Skin epidermis (tissue), 12 donors: Measurements from ENCODE around the gene WNT10A.
"Not testable (repeated sequence)": the region's sequence is repeated elsewhere in the genome, so short reads cannot be mapped to it uniquely, and the experiment has no call there.

ENCODE experiments used
- H3K27ac ChIP-seq, 21 experiments: fragments of 200-600 bp; sonication (generic) in 11 of 21; one replicate each; pipeline ENCODE4 v1.5.0; 2020; ENCODE audit warnings: mild to moderate bottlenecking in 3 of 21, inconsistent platforms in 2 of 21, moderate library complexity in 2 of 21
- H3K4me3 ChIP-seq, 7 experiments: fragments of 200-600 bp; sonication (generic) in 2 of 7; one replicate each; pipeline ENCODE4 v1.5.0; 2020; ENCODE audit warnings: inconsistent platforms in 2 of 7, mild to moderate bottlenecking in 2 of 7, moderate library complexity in 1 of 7

Gene WNT10A

DNA sequence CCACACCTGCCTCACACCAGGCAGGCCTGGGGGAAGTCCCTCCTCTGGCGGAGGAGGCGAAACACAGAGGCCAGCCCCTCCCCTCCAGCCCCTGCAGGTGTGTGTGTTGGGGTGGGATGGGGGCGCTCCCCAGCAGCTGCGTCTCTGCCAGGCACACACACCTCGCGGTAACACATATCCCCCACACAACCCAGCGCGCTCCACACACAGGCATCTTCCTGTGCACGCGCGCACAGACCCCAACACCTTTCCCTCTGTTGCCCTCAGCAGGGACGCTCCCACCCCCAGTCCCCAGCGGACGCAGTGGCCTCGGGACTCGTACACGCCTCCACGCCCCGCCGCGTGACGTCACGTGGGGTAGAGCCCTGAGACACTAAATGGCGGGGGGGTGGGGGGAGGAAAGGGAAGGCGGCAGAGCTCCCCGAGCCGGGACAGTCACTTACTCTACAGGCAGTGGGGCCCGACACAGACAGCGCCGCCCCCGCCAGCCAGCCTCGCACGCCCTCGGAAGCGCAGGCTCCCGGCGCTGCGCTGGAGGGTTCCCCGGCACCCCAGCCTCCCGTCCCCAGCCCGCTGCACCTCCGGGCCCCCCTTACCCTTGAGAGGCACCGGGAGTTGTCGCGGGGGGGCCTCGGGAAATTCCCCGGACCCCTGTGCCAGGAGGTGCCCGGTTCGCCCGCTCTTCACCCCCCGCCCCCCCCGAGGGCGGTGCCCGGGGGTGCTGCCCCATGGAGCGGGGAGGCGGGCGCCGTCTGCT is at the start of gene WNT10A:
Gene WNT10A (plus strand): TSS at position 751 of the 757 bp plus-strand sequence. CDS start 144 bp downstream, outside the sequence.
- H3K4me3 ChIP-seq = peak within 1 kb of the TSS; percentile 32 to 51 (median 45)
- H3K27ac ChIP-seq = peak within 1 kb of the TSS; percentile 44 to 94 (median 84)

DNA sequence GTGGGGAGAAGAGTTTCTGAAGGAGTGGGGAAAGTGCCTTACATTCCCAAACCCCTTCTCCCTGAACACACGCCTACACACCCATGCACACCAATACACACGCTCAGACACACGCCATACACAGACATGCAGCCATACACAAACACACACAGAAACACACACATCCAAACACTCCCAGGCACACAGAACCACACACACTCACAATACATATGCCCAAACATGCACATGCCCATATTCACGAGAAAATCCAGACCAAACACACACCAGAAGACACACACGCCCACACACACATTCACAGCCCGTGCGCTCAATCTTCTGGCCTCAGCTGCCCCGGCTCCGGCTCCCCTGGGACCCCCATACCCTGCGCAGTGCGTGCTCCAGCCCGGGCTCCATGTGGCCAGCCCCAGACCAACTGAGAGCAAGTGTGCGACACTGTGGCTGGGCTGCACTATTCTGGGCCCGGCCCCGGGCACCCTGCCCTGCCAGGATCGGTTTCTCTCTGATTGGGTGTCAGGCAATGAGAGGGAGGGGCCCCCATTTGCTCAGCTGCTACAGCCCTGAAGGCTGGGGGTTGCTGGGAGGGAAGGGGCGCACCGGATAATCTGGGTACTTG is 49.2 kb upstream of the WNT10A start, which contains the start of gene PRKAG3:
Gene PRKAG3 (minus strand): TSS at position 426 of the 613 bp plus-strand sequence.
- peak within 1 kb of the TSS in 13 of 21 experiments; percentile 5 to 67 (median 36) for H3K27ac ChIP-seq
- H3K4me3 ChIP-seq = no peak within 1 kb of the TSS

DNA sequence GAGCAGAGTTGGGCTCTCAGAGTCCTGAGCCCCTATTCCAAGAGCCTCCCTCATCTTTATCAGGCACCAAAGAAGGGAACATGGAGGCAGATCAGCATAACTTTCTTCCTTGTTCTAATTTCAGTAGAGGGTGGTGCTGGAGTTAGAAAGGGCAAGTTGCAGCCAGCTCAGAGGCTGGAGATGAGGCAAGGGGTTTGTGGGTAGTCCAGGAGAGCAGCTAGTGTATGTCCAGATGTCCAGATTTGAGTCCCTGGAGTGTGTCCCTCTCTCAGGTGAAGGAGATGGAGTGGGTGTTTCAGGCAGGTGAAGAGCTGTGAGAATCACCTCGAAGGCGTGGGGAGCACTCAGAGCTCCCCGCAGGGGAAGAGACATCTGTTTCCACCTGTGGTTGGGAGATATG is 48.6 kb upstream of the WNT10A start:
- no peak overlapping the region for H3K4me3 ChIP-seq

DNA sequence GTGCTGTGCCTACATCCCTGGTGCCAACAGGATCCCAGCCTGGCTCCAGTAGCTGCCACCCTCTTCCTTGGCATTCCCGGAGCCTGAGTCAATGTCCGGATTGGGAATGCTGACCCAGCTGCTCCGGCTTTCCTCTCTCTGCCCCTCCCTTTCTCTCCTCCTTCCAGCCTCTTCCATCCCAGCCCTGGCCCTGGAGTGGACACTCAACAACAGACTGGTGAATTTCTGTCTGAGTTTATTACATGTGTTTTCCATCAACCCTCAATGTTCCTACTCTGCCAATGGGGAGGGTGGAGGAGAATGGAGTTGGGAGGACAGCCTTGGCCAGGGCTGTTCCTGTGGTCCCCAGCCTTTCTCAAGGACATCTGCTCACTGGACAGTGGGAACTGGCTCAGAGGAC is 48.1 kb upstream of the WNT10A start:
- H3K27ac ChIP-seq = peak overlapping the region in 8 of 21 experiments; percentile 14 to 67 (median 42)
- H3K4me3 ChIP-seq = no peak overlapping the region

More for the DNA sequence above, 48.6 kb upstream of the WNT10A start:
- peak overlapping the region in 12 of 21 experiments; percentile 5 to 67 (median 29) for H3K27ac ChIP-seq

DNA sequence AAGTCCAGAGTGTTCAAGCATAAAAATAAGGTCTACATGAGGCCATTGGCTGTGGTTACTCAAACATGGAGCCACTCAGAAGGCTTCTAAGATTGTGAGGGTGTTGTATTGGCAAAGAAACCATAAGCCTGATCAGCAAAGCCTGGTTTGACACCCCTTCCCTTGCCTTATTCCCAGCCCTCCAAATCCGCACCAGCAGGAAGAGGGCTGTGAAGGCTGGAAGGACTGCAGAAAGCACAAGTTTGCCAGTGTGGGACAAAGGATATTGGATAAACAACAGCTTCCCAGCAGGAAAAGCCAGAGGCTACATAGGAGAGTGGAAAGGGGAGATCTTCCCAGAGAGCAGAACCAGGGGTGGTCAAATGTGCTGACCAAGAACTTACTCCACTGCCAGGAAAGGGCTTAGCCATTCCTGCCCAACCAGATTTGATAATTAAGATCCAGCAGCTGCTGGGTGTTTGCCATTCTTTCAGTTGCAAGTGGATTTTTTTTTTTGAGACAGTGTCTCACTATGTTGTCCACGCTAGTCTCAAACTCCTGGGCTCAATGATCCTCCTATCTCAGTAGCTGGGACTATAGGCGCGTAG is 47.5 kb upstream of the WNT10A start:
- peak overlapping the region in 5 of 21 experiments; percentile 11 to 67 (median 27) for H3K27ac ChIP-seq
- H3K4me3 ChIP-seq = no peak overlapping the region

DNA sequence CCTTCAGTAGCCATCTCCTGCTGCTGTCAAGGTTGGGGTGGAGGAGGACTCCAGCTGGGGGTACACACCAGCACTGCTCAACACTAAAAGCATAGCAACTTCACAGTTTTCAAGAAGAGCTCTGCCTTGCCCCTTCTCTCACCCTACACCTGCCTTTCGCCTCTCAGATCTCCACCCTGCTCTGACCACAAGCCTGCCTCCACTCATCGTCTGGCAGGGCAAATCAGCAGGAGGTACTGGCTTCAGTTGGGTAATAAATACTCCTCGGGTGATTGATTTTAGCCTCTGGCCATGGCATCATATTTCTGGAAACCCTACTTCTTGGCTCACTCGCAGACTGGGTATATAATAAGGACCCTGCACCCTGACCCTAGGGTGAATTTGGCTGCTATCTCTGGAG is 46.0 kb upstream of the WNT10A start:
- H3K27ac ChIP-seq = no peak overlapping the region
- no peak overlapping the region for H3K4me3 ChIP-seq

DNA sequence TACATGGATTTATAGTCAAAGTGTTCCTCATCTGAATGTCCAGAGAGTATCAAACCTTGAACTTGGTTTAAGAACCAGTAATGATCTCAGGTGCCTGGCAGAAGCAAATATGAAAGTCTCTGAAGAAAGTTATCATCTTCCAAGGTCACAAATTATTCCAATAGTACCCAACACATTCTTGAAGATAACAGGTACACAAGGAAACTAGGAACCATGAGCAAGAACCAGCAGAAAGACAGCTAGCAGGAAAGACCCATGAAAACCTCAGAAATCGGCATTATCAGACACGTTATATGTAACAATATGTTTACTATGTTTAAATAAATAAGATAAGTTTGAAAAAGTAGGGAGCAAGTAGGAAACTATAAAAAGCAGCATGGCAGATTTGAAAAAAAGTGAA is 43.2 kb upstream of the WNT10A start:
- Histone ChIP-seq H3K27ac (no peak overlapping the region), H3K4me3 (no peak overlapping the region)

DNA sequence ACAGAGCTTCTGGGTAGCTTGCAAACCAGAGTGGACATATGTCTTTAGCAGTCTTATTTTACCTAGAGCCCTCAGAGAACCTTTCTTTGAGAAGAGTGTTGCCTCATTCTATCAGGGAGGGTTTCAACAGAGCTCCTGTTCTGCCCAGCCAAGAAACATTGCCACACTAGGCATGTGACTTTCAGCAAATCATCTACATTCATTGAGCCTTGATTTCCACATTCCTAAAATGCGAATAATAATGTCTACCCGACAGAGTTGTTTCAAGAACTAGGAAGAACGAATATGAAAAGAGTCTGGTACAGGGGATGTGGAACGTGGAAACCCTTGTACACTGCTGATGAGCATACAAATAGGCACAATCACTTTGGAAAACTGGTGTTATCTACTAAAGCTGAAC is 41.2 kb upstream of the WNT10A start:
- H3K27ac ChIP-seq = peak overlapping the region in 1 of 21 experiments; percentile 18
- no peak overlapping the region for H3K4me3 ChIP-seq

DNA sequence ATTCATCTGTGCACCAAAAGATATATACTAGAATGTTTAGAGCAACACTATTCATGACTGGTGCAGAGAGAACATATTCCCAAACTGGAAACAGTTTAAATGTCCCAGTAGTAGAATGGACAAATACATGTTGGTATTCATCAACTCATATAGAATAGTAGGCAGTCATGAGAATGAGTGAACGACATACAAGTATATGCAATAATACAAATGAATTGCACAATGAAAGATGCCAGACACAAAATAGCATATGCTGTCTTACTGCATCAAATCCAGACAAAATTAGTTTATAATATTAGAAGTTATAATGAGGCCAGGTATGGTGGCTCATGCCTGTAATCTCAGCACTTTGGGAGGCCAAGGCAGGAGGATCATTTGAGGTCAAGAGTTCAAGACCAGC is 40.8 kb upstream of the WNT10A start:
- no peak overlapping the region for H3K27ac ChIP-seq

DNA sequence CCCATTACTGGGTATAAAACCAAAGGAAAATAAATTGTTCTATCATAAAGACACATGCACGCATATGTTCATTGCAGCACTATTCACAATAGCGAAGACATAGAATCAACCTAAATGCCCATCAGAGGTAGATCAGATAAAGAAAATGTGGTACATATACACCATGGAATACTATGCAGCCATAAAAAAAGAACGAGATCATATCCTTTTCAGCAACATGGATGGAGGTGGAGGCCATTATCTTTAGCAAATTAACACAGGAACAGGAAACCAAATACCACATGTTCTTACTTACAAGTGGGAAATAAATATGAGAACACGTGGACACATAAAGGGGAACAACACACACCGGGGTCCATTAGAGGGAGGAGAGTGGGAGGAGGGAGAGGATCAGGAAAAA is 36.3 kb upstream of the WNT10A start:
- H3K27ac ChIP-seq, H3K4me3 ChIP-seq: not testable (repeated sequence)

More for the DNA sequence above, 40.8 kb upstream of the WNT10A start:
- H3K4me3 ChIP-seq = no peak overlapping the region

DNA sequence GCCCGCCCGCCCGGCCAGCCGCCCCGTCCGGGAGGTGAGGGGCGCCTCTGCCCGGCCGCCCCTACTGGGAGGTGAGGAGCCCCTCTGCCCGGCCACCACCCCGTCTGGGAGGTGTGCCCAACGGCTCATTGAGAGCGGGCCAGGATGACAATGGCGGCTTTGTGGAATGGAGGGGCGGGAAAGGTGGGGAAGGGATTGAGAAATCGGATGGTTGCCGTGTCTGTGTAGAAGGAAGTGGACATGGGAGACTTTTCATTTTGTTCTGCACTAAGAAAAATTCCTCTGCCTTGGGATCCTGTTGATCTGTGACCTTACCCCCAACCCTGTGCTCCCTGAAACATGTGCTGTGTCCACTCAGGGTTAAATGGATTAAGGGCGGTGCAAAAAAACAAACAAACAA is 33.7 kb upstream of the WNT10A start:
- not testable (repeated sequence) for H3K4me3 ChIP-seq

DNA sequence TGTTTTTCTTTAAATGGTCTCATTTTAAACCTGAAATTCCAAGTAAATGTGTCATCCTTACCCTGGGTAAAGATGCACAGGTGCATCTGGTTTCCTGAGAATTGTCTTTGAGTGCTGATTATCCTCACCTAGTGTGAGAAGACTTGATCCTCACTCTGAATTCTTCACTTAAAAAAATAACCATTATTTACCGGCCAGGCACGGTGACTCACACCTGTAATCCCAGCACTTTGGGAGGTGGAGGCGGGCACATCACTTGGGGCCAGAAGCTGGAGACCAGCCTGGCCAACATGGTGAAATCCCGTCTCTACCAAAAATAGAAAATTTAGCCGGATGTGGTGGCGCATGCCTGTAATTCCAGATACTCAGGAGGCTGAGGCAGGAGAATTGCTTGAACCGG is 30.9 kb upstream of the WNT10A start:
- Histone ChIP-seq H3K4me3 (no peak overlapping the region), H3K27ac (no peak overlapping the region)

More for the DNA sequence above, 33.7 kb upstream of the WNT10A start:
- not testable (repeated sequence) for H3K27ac ChIP-seq

DNA sequence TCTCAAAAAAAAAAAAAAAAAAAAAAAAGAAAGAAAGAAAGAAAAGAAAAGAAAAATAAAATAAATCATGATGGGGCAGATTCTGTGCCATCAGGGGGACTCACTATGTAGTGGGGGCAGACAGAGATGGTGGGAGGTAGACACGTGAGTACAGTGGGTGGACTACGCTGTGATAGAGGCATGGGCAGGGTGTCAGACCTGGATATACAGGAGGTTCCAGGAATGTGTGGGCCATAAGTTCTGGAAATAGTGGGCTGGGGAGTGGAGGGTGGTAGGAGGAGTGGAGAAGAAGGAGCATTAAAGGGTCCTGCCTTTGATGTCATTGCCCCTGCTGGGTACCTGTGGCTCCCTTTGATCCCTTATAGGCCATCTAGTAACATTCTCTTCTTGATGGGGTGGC is 29.9 kb upstream of the WNT10A start:
- no peak overlapping the region for H3K4me3 ChIP-seq
- H3K27ac ChIP-seq = no peak overlapping the region

DNA sequence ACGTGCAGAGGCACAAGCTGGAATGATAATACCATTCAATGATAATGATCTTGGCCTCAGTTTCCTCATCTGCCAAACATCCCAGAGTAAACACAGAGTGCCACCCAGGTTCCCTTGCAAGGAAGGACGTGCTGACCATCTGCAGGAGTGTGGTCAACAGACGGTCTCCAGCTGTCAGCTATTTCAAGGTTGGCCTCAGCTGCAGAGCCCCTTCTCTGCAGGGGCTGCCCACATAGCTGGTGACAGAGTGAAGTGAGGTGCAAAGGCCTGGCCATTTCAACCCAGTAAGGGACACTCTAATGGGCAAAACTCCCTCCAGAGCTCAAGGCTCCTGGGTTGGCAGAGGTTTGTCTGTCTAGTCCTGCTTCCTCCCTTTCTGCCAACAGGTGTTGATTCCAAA is 29.4 kb upstream of the WNT10A start:
- Histone ChIP-seq H3K27ac (no peak overlapping the region), H3K4me3 (no peak overlapping the region)

DNA sequence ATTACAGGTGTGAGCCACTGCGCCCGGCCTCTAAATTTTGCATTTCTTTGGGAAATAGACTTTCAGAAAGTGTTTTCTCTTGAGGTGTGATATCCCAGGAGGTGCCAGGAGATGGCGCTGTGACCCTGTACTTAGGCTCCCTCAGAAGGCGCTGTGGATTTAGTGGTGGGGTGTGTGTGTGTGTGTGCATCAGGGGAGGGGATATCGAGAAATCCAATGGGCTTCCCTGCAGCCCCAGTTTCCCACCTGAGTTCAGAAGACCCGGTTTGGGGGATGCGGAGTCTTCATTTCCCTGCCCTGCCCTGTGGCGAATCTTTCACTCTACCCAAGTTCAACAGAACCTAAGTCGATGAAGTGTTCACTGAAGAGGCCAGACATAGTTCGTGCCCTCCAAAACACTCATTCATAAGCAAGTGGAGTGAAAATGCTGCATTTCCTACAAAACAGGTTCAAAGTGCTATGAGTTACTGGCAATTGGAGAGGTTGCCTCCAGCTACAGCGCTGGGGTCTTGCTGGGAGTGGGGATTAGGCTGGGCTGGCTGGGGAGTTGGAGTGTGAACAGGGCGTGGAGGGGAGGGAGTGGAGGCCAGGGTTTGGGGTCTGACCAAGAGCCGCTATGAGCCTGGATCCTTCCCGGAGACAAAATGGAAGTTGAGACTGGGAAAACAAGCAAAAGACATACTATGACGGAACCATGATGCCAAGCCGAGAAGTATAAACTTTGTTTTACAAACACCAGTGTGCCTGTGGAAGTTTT is 27.6 kb upstream of the WNT10A start:
- Histone ChIP-seq H3K27ac (peak overlapping the region in 1 of 21 experiments; percentile 19), H3K4me3 (no peak overlapping the region)

DNA sequence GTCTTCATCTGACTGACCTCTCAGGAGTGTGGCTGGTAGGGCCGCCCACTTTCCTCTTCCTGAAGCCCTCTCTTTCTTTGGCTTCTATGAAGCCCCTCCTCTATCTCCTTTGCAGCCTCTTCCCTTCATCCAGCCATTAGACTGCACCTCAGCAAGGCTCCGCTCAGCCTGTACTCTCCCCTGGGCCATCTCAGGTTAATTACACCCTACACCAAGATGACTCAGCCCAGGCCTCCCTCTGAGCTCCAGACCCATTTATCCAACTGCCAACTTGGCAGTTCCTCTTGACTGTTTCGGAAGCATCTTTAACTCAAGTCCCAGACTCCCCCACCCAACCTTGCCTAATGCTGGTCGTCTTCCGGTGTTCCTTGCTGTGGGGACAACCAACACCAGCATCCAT is 26.9 kb upstream of the WNT10A start:
- H3K4me3 ChIP-seq = no peak overlapping the region

DNA sequence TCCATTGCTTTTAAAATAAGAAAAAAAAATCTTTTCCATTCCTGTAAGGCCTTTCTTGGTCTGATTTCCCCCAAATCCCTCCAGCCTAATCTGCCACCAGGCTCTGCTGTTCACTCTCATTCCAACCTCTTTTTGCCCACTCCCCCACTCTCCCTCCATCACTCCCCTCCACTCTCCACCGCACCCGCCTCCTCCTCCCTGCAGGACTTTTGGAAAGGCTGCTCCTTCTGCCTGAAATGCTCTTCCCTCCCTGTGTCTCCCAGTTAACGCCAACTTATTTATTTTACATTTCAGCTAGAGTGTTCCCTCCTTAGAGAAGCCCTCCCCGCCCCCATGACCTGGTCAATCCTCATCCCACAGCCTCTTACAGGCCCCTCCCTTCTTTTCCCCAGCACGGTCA is 25.8 kb upstream of the WNT10A start:
- Histone ChIP-seq H3K27ac (no peak overlapping the region), H3K4me3 (no peak overlapping the region)

More for the DNA sequence above, 26.9 kb upstream of the WNT10A start:
- no peak overlapping the region for H3K27ac ChIP-seq

DNA sequence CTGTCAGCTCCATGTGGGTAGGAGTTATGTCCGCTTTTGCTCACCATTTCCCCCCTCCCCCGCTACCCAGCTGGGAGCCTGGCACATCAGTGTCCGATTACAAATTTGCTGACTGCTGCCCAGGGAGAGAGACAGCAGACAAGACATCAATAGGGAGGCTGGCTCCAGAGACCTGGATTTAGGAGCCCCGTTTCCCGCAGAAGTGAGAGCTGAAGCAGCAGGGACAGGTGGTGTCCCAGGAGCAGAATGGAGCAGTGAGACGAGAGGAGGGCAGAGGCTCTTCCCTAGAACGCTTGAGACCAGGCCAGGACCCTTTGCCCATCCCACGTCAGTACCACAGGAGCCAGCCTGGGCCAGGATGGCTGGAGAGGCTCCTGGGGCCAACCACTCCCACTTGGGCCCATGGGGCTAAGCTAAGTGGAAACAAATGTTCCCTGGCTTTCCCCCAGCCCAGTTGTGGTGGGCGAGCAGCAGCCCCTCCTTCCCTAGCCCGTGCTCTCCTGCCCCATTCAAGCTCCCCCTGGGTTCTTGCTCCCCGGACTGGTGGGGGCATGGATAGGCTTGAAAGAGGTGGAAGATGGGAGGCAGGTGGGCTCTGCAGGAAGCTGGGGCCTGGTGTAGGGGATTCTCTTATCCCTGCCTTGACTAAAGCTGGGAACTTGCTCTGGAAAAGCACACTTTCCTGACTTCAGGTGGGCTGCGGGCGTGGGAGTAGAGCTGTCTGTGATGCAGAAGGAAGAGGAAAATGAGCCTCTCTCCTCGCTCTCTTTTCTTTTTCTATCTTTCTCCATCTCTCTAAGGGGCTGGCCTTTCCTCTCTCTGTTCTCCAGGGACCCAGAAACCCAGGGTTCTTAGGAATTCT is 25.1 kb upstream of the WNT10A start:
- H3K27ac ChIP-seq = no peak overlapping the region
- H3K4me3 ChIP-seq = no peak overlapping the region
